Right hindlimb (tissue), 1 donor: Measurements from ENCODE around the gene METTL25B.
A peak's percentile ranks its signal among the peaks of the same experiment; 100 is the strongest.

Experiments used
- DNase-seq: peaks from one replicate; pipeline ENCODE4 v3.0.0-alpha.2; 2018

Gene METTL25B

GRCh38 chr1:156727926-156728598 lies at the start of gene METTL25B:
METTL25B (plus strand) TSS chr1:156728469; CDS start chr1:156729105, 636 bp downstream.
- DNase-seq, result peak; percentile 89

DNA sequence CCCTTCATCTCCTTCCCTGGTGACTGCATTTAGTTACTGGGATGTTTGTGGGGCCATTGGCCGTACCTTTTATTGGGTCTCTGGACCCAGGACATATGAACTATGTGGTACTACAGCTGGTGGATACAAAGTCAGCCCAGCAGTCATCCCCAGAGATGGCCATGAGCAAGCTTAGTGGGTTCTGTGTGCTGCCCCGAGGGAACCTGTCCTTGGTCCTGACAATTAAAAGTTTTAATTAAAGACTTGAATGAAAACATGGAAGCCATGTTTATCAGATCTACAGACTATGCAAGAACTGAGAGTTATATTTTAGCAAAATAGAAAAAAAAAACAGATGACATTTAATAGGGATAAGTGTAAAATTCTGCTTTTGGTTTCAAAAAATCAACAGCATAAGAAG lies 48.2 kb upstream of the METTL25B start:
- DNase-seq, result no peak

DNA sequence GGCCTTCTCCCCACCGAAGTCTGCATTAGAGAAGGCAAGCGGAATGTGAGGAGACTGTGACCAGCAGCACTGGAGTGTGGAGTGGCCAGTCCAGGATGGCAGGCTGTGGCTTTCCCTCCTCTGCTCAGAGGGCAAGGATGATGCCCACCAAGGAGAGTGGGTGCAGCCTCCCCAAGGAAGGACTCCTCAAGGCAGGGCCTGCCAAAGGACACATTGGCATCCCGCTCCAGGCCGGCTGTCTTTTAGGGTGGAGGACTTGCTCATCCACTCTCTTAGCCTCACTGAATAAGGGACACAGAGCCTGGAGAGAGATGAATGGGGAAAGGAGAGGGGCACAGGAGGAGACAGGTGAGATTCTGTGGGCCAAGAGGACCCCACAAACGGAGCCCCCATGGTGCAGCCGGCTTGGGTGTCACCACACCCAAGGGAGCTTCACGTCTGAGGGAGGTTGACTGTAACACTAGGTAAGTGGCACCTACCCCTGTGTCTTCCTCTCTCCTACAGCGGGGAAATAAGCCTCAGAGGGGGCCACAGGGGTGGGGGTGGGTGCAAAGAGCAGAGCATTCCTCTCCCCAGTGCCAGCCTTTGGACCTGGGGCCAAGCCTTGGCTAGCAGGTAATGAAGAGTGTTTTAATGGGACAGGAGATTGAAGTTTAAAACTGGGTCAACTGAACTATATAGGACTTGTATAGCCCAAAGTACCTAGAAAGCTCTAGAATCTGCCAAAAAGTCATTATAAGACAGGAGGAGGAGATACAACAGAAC lies 46.9 kb upstream of the METTL25B start:
- no peak for DNase-seq

DNA sequence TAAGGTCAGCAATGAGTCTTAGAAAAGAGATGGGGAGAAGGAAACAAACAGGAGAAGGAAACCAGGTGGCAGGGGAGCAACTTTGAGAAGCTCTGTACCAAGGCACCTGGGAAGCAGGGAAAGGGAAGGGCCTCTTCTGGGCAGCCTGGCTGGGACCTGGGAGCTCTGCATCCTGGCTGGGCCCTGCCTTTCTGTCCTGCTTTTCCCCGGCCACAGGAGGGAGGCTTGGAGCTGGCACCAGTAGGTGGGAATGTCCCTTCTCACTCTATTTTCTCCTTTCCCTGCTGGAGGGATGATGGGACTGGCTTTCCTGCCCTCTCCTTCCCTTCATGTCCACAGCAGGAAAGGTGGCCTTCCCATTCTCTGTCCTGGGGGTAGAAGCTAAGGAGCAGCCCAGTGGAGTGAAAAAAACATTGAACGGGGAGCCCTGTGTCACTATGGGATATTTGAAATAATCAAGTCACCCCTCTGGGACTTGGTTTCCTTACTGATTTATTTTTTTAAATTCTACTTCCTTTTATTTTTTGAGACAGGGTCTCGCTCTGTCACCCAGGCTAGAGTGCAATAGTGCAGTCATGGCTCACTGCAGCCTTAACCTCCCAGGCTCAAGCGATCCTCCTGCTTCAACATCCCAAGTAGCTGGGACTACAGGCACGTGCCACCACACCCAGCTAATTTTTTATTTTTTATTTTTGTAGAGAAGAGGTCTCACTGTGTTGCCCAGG lies 45.9 kb upstream of the METTL25B start:
- DNase-seq, result no peak

DNA sequence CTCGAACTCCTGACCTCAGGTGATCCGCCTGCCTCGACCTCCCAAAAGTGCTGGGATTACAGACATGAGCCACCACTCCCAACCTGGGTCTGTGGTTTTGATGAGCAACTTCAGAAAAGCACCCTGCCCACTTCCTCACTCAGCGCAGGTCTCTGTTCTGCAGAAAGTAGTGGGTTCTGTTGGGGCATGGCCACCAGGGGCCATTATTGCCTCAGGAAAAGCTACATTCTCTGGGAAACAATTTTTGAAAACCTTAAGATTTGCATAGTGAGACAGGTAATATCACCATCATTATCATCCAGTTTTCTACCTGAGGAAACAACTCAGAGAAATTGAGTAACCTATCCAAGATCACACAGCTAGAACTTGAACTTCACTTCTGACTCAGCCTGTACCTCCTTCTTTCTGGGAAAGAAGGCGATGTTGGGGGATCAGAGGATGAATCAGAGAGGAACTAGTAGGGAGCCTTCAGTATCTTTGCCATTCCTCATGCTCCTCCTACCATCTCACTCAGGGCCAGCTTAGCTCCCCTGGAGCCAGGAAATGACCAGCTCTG lies 44.0 kb upstream of the METTL25B start:
- no peak for DNase-seq

GRCh38 chr1:156689035-156689952 lies 39.0 kb upstream of the METTL25B start:
- peak; percentile 90 for DNase-seq

- DNase-seq, result no peak
These were observed 38.2 kb upstream of the METTL25B start for GRCh38 chr1:156689953-156690674.

DNA sequence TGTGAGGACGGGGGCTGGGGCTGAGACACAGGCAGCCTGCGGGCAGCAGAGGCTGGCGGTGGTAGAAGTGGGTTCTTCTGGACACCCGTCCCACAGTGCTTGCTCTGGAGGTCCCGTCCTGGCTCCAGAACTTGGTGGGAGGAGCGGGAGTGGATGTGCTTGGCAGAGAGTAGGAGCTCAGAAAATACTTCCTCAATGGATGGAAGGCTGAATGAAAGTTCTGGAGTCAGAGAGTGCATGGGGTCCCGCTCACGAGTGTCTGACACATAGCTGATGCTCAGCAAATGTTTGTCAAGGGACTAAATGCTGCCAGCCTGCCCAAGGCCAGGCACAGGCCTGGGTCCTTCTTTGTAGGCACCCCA lies 37.6 kb upstream of the METTL25B start:
- no peak for DNase-seq

DNA sequence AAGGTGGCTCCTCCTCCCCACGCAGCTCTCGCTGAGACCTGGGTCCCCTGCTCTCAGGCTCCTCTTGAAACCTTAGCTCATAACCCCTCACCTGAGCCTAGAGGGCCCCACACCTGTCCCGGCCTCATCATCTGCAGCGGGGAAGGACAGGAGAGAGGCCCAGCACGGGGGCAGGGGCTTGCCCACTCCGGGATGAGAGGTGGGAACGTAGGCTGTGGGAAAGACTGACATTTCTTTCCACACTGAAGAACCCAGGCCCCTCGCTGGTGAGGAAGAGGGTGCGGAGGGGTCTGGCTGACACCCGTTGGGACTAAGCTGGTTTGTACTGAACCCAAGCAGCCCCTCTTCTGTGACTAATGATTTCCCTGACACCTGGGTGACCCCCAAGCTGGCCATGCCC lies 37.1 kb upstream of the METTL25B start:
- no peak for DNase-seq

GRCh38 chr1:156691665-156692440 lies 36.4 kb upstream of the METTL25B start:
- peak; percentile 54 for DNase-seq

DNA sequence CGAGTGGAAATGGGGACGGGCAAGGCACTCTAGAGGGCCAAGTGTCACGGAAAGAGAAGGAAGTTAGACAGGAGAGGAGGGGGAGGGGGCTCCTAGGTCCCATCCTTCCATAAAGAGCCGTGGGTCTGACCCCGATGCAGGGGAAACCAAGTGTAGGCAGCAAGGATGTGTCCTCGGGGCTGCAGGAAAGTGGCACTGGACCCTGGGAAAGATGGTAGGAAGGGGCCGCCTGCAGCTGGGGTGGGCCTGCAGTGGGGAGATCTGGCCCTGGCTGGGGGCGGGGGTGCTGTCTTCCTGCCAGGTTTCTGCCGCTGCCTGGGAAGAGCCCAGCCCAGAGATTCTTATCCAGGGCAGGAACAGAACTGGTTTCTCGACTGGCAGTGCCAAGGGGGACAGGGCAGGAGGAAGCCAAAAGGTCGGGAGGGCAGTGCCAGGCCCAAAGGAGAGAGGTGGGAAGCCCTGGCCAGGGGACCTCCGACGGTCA lies 35.8 kb upstream of the METTL25B start:
- no peak for DNase-seq

GRCh38 chr1:156692925-156693847 lies 35.1 kb upstream of the METTL25B start:
- DNase-seq, result peak; percentile 57

- DNase-seq, result no peak
These were observed 34.2 kb upstream of the METTL25B start for GRCh38 chr1:156693848-156694689.

DNA sequence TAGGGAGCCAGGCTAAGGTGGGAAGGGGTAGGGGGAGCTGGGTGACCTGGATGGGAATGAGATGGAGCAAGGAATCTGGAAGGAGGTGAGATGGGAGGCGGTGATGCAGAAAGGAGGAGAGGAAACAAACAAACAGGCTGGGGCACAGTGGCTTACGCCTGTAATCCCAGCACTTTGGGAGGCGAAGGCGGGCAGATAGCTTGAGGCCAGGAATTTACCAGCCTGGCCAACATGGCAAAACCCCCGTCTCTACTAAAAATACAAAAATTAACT lies 33.6 kb upstream of the METTL25B start:
- no peak for DNase-seq

DNA sequence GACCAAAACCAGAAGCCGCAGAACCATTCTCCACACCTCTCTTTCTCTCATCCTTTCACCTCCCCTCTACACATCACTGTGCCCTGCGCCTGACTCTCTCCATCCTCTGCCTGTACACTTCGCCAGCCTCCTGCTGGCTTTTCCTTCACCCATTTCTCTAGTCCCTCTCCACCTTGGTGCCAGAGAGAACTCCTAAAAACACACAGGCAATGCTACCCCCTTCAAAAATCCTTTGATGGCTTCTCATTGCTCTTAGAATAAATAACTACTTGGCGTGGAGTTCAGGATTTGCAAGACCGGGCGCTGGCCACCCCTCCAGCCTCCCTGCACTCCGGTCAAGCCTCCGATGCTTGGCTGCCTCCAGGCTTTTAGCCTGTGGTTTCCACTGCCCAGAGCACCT lies 31.5 kb upstream of the METTL25B start:
- no peak for DNase-seq

GRCh38 chr1:156697481-156697880 lies 30.8 kb upstream of the METTL25B start:
- no peak for DNase-seq

GRCh38 chr1:156698995-156699394 lies 29.3 kb upstream of the METTL25B start:
- no peak for DNase-seq

DNA sequence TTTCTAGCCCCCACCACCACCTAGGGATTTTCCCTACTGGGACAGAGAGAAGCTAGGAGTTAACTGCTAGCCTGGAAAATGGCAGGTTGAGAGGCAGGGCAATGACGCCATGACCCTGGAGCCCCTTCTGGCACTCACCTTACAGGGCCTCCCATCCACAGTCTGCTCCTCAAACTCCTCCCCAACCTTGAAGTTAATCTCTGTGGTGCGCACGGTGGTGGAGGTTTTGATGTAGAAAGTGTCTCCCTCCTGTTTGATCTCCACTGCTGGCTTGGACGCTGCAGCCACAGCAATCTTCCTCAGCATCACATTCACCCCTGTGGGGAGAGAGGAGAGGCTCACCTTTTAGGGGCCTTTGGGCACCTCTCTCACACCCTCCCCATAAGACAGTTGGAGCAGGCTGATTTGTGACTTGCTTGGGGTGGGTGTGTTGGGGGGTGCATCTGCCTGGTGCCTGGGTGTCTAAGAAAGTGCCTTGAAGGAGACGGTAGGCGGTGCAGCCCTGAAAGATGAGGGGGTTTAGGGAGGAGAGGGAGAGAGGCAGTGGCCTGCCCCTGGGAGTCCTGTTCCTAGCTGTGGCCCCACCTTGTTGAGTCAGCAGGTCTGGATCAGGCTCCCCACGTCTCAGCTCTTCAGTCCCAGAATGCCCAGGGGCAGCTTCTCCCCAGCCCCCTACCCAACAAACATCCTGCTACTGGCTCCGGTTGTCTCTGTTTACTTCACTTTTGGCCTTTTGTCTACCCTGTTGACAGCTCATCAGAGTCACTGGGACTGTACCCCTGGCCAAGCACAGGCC lies 27.3 kb upstream of the METTL25B start:
- DNase-seq, result no peak
